ENCODE data around the gene KLF6.

GRCh38 chr10:3748484-3748883 is 36.5 kb downstream of the KLF6 start:
- TF ChIP-seq EZH2phosphoT487 (IDR thresholded peaks at IDR 0.05; ENCODE audit: borderline replicate concordance, low read depth) (no peak), EP300 (IDR thresholded peaks at IDR 0.05; ENCODE audit: borderline replicate concordance in 1 of 2, low read depth in 1 of 2, low read length in 1 of 2) (no peak), CTCF (IDR thresholded peaks at IDR 0.05) (no peak), RXRA (IDR thresholded peaks at IDR 0.05; ENCODE audit: borderline replicate concordance, low read depth) (no peak)

All from SK-N-SH (cell line).